Brain microvascular endothelial cell (primary cell): ENCODE measurements around the gene TMTC4.

ENCODE experiments used
- DNase-seq: peaks from one replicate; pipeline ENCODE4 v3.0.0-alpha.2; 2020
- H3K27ac ChIP-seq: fragments of 250-450 bp; sonication (Bioruptor Pico); 2 replicates; pipeline ENCODE4 v1.5.1; 2020; ENCODE audit warnings: mild to moderate bottlenecking, moderate library complexity
- H3K27me3 ChIP-seq: fragments of 250-450 bp; sonication (Bioruptor Pico); replicated peaks from 2 replicates; pipeline ENCODE4 v1.5.1; 2020; ENCODE audit warnings: mild to moderate bottlenecking
- H3K36me3 ChIP-seq: fragments of 250-450 bp; sonication (Bioruptor Pico); replicated peaks from 2 replicates; pipeline ENCODE4 v1.5.1; 2020; ENCODE audit warnings: mild to moderate bottlenecking
- H3K4me3 ChIP-seq: 2 replicates; pipeline ENCODE4 v1.5.1; 2011; ENCODE audit warnings: low read depth, mild to moderate bottlenecking, control low read depth, low read length, moderate library complexity
- CTCF ChIP-seq: IDR thresholded peaks from 2 replicates; pipeline ENCODE4 v1.5.1; 2011; ENCODE audit warnings: low read depth, mild to moderate bottlenecking, moderate library complexity, low read length, control low read depth, inconsistent platforms; ENCODE audit errors: missing control alignments
- in situ Hi-C: cut with HindIII; loops from 2 replicates; pipeline ENCODE4 v1.10.0; 2017; ENCODE audit warnings: low sequenced_read_pairs, low pct_ligation_motif_present

The TMTC4 gene

GRCh38 chr13:100660761-100661160 lies 13.8 kb downstream of the TMTC4 start:
- Histone ChIP-seq H3K27me3 (no peaks in the 10 kb centered on the region), H3K36me3 (no peaks in the 10 kb centered on the region), H3K27ac (no peak overlapping the region), H3K4me3 (no peak overlapping the region)
- no peak for TF ChIP-seq CTCF
- DNase-seq = no peak
- in situ Hi-C loops = no loop called here

GRCh38 chr13:100659578-100659977 lies 15.0 kb downstream of the TMTC4 start:
- peak; percentile 24 for TF ChIP-seq CTCF

GRCh38 chr13:100658363-100658762 lies 16.2 kb downstream of the TMTC4 start:
- no peak overlapping the region for H3K27ac ChIP-seq
- H3K4me3 ChIP-seq = no peak overlapping the region
- in situ Hi-C loops = no loop called here
- H3K36me3 ChIP-seq = no peaks in the 10 kb centered on the region
- no peak for DNase-seq
- H3K27me3 ChIP-seq = no peaks in the 10 kb centered on the region
- TF ChIP-seq CTCF = no peak

More at GRCh38 chr13:100659578-100659977, 15.0 kb downstream of the TMTC4 start:
- Histone ChIP-seq H3K36me3 (no peaks in the 10 kb centered on the region), H3K27me3 (no peaks in the 10 kb centered on the region), H3K27ac (no peak overlapping the region), H3K4me3 (no peak overlapping the region)
- no peak for DNase-seq
- in situ Hi-C loops = no loop called here

GRCh38 chr13:100657881-100658315 lies 16.7 kb downstream of the TMTC4 start:
- no peaks in the 10 kb centered on the region for H3K27me3 ChIP-seq
- DNase-seq = no peak
- no peak overlapping the region for H3K27ac ChIP-seq
- no peak overlapping the region for H3K4me3 ChIP-seq
- TF ChIP-seq CTCF = no peak
- no peaks in the 10 kb centered on the region for H3K36me3 ChIP-seq
- in situ Hi-C loops = no loop called here

GRCh38 chr13:100652510-100652909 lies 22.1 kb downstream of the TMTC4 start:
- no peaks in the 10 kb centered on the region for H3K27me3 ChIP-seq
- H3K4me3 ChIP-seq = no peak overlapping the region
- in situ Hi-C loops = no loop called here
- TF ChIP-seq CTCF = no peak
- H3K27ac ChIP-seq = no peak overlapping the region
- no peaks in the 10 kb centered on the region for H3K36me3 ChIP-seq
- no peak for DNase-seq

- no peak overlapping the region for H3K27ac ChIP-seq
- no peaks in the 10 kb centered on the region for H3K27me3 ChIP-seq
- H3K4me3 ChIP-seq = no peak overlapping the region
- H3K36me3 ChIP-seq = no peaks in the 10 kb centered on the region
- in situ Hi-C loops = no loop called here
- TF ChIP-seq CTCF = no peak
- no peak for DNase-seq
Observed at GRCh38 chr13:100650326-100650725, 24.3 kb downstream of the TMTC4 start.
